GM18526 (cell line): ENCODE measurements around the gene COPG2.

Experiments
- POLR2A ChIP-seq: IDR thresholded peaks from 3 replicates; pipeline ENCODE4 v1.6.1; 2011; ENCODE audit not compliant: insufficient read length; ENCODE audit errors: extremely low read depth

COPG2 gene

GRCh38 chr7:130655286-130655685 lies 13.3 kb downstream of the COPG2 start:
- no peak for TF ChIP-seq POLR2A

- no peak for TF ChIP-seq POLR2A
Observed at GRCh38 chr7:130654850-130655249, 13.7 kb downstream of the COPG2 start.

GRCh38 chr7:130650611-130651120 lies 17.9 kb downstream of the COPG2 start:
- TF ChIP-seq POLR2A: no peak

GRCh38 chr7:130649004-130649790 lies 19.4 kb downstream of the COPG2 start:
- no peak for TF ChIP-seq POLR2A

GRCh38 chr7:130648580-130648979 lies 20.0 kb downstream of the COPG2 start:
- TF ChIP-seq POLR2A: no peak

- TF ChIP-seq POLR2A: no peak
Observed at GRCh38 chr7:130642383-130642782, 26.2 kb downstream of the COPG2 start.

GRCh38 chr7:130641497-130641896 lies 27.1 kb downstream of the COPG2 start:
- TF ChIP-seq POLR2A: no peak

GRCh38 chr7:130641040-130641439 lies 27.5 kb downstream of the COPG2 start:
- TF ChIP-seq POLR2A: no peak

- no peak for TF ChIP-seq POLR2A
Observed at GRCh38 chr7:130639388-130639787, 29.2 kb downstream of the COPG2 start.

GRCh38 chr7:130632111-130632510 lies 36.4 kb downstream of the COPG2 start:
- no peak for TF ChIP-seq POLR2A

GRCh38 chr7:130628901-130629300 lies 39.6 kb downstream of the COPG2 start:
- TF ChIP-seq POLR2A: no peak

GRCh38 chr7:130627775-130628174 lies 40.8 kb downstream of the COPG2 start:
- no peak for TF ChIP-seq POLR2A

GRCh38 chr7:130622866-130623265 lies 45.7 kb downstream of the COPG2 start:
- no peak for TF ChIP-seq POLR2A

- TF ChIP-seq POLR2A: no peak
Observed at GRCh38 chr7:130615583-130615982, 53.0 kb downstream of the COPG2 start.

GRCh38 chr7:130614449-130614848 lies 54.1 kb downstream of the COPG2 start:
- TF ChIP-seq POLR2A: no peak

- no peak for TF ChIP-seq POLR2A
Observed at GRCh38 chr7:130611218-130611617, 57.3 kb downstream of the COPG2 start.

- TF ChIP-seq POLR2A: no peak
Observed at GRCh38 chr7:130606161-130606560, 62.4 kb downstream of the COPG2 start.
